HFF-Myc (cell line): ENCODE data around the gene TNFRSF25.
A peak's percentile ranks its signal among the peaks of the same experiment; 100 is the strongest.

Experiments
- DNase-seq: peaks from one replicate; pipeline ENCODE4 v3.0.0-alpha.2; 2011; ENCODE audit warnings: low read depth; ENCODE audit errors: extremely low read depth
- H3K4me3 ChIP-seq: replicated peaks from 2 replicates; pipeline ENCODE4 v1.5.1; 2011; ENCODE audit warnings: low read depth, mild to moderate bottlenecking, control low read depth, low read length
- TF ChIP-seq, protein P1 (sequence below): IDR thresholded peaks from 2 replicates; pipeline ENCODE4 v1.5.1; 2012; ENCODE audit warnings: mild to moderate bottlenecking, low read depth, low read length, control low read depth; ENCODE audit errors: missing control alignments

The TNFRSF25 gene

GRCh38 chr1:6488602-6489382 is 22.8 kb upstream of the TNFRSF25 start:
- H3K4me3 ChIP-seq, result no peak overlapping the region
- no peak for DNase-seq
- TF ChIP-seq, protein P1, sequence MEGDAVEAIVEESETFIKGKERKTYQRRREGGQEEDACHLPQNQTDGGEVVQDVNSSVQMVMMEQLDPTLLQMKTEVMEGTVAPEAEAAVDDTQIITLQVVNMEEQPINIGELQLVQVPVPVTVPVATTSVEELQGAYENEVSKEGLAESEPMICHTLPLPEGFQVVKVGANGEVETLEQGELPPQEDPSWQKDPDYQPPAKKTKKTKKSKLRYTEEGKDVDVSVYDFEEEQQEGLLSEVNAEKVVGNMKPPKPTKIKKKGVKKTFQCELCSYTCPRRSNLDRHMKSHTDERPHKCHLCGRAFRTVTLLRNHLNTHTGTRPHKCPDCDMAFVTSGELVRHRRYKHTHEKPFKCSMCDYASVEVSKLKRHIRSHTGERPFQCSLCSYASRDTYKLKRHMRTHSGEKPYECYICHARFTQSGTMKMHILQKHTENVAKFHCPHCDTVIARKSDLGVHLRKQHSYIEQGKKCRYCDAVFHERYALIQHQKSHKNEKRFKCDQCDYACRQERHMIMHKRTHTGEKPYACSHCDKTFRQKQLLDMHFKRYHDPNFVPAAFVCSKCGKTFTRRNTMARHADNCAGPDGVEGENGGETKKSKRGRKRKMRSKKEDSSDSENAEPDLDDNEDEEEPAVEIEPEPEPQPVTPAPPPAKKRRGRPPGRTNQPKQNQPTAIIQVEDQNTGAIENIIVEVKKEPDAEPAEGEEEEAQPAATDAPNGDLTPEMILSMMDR, result no peak

- H3K4me3 ChIP-seq, result no peak overlapping the region
- TF ChIP-seq, protein P1, result no peak
- DNase-seq, result no peak
Observed at GRCh38 chr1:6487804-6488484, 22.0 kb upstream of the TNFRSF25 start.

GRCh38 chr1:6486433-6487011 is 20.5 kb upstream of the TNFRSF25 start:
- TF ChIP-seq, protein P1, result peak; percentile 95
- peak; percentile 67 for DNase-seq
- H3K4me3 ChIP-seq, result peak overlapping the region; percentile 50; the same call in 1 of the 2 replicates

DNA sequence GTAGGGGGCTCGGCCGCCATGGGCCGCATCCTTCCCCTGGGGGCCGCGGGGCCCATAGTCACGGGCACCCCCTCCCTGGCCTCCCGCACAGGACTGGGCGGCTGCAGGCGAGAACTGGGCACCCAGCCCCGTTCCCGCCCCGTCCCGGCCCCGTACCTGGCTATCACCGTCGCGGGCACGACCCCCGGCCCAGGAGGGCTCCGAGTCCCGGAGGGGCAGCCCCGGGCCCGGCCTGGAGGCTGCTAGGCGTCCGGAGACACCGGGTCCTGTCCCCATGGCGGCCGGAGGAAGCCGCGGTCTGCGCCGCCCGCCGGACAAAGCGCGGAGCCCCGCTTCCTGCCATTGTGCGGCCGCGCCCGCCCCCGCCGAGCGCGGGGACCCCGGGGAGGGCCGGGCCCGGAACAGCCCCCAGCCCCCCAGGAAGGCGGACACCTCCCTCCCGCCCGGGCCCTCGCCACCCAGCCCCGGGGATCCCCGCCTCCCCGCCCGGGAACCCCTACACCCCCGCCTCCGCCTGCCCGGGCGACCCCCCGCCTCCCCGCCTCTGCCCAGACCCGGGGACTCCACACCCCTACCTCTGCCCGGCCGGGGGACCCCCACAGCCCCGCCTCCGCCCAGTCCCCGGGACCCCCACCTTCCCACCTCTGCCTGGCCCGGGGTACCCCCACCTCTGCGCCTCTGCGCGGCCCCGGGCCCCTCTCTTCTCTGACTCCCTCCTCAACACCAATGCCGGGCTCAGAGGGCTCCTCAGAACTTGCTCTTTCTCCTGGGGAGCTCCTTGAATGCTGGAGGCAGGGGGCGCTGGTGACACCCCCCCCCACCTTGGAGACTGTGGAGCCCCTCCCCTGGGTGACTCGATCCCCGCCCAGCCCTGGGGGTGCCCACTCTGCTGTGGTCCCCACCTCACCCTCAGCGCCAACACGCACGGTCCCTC is 19.5 kb upstream of the TNFRSF25 start:
- DNase-seq, result no peak
- peak overlapping the region; percentile 50 for H3K4me3 ChIP-seq
- TF ChIP-seq, protein P1, result no peak

DNA sequence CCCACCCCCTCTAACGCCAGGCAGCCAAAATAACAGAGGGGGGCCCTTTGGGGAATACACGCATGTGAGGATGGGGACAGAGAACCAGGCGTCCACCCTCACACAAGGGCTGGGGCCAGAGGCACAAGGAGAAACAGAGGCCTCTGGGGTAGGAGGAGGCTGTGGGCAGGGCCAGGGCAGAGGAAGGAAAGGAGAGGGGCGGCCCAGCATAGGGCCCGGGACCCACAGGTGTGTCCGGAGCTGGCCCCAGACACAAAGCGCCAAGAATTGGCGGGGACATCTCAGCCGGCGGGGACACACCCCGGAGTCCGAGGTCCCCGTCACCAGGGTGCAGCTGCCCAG is 18.8 kb upstream of the TNFRSF25 start:
- no peak for DNase-seq
- peak overlapping the region; percentile 50 for H3K4me3 ChIP-seq
- TF ChIP-seq, protein P1, result no peak

- DNase-seq, result no peak
- TF ChIP-seq, protein P1, result no peak
- H3K4me3 ChIP-seq, result no peak overlapping the region
Observed at GRCh38 chr1:6483761-6484117, 17.8 kb upstream of the TNFRSF25 start.
